Neural progenitor cell (in vitro differentiated cells): Measurements from ENCODE around the gene CSHL1.
"Not testable (repeated sequence)": the region's sequence is repeated elsewhere in the genome, so short reads cannot be mapped to it uniquely, and the experiment has no call there.

Experiments
- EZH2 ChIP-seq: fragments of 200-600 bp; sonication (generic); IDR thresholded peaks from 2 replicates; pipeline ENCODE4 v1.6.1; 2017; ENCODE audit warnings: antibody characterized with exemption, mild to moderate bottlenecking, moderate library complexity
- TF ChIP-seq, protein P1 (sequence below): fragments of 200-600 bp; sonication (generic); IDR thresholded peaks from 2 replicates; pipeline ENCODE4 v1.5.1; 2017; ENCODE audit warnings: antibody characterized with exemption, mild to moderate bottlenecking

DNA sequence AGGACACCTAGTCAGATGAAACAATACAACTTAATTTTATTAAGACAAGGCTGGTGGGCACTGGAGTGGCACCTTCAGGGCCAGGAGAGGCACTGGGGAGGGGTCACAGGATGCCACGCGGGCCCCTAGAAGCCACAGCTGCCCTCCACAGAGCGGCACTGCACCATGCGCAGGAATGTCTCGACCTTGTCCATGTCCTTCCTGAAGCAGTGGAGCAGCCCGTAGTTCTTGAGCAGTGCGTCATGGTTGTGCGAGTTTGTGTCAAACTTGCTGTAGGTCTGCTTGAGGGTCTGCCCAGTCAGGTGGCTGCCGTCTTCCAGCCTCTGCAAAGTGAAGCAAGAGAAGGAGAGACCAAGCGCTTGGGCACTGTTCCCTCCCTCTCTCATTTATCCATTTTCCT, 1.5 kb downstream of the CSHL1 start:
- TF ChIP-seq, protein P1, sequence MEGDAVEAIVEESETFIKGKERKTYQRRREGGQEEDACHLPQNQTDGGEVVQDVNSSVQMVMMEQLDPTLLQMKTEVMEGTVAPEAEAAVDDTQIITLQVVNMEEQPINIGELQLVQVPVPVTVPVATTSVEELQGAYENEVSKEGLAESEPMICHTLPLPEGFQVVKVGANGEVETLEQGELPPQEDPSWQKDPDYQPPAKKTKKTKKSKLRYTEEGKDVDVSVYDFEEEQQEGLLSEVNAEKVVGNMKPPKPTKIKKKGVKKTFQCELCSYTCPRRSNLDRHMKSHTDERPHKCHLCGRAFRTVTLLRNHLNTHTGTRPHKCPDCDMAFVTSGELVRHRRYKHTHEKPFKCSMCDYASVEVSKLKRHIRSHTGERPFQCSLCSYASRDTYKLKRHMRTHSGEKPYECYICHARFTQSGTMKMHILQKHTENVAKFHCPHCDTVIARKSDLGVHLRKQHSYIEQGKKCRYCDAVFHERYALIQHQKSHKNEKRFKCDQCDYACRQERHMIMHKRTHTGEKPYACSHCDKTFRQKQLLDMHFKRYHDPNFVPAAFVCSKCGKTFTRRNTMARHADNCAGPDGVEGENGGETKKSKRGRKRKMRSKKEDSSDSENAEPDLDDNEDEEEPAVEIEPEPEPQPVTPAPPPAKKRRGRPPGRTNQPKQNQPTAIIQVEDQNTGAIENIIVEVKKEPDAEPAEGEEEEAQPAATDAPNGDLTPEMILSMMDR = not testable (repeated sequence)
- not testable (repeated sequence) for TF ChIP-seq EZH2
